ENCODE data around the gene KCNN2.

The KCNN2 gene

DNA sequence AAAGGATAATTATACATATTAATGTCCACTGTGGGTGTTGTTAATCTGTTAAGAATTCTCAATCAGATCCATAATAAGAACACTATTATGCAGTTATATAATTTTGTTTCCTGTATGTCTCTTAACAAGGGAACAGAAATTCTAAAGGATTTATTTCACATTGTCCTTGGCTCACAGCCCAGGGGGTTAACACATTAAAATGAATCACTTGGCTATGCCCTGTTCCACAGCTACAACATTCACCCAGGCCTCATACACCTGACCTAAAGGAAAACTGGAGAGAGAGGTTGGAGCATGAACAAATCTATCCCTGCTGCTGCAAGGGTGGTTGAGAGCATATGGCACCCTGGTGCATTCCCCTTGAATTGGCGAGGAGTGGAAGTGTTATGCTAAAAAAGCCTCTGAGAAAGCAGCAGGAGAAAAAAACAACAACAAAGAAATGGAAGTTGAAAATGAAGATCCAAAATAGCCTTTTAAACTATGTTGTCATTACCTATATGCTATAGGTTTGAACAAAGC is 116.0 kb downstream of the KCNN2 start:
- no peak for DNase-seq (ENCODE audit: extremely low read depth, low read depth)
- TF ChIP-seq, protein P1, sequence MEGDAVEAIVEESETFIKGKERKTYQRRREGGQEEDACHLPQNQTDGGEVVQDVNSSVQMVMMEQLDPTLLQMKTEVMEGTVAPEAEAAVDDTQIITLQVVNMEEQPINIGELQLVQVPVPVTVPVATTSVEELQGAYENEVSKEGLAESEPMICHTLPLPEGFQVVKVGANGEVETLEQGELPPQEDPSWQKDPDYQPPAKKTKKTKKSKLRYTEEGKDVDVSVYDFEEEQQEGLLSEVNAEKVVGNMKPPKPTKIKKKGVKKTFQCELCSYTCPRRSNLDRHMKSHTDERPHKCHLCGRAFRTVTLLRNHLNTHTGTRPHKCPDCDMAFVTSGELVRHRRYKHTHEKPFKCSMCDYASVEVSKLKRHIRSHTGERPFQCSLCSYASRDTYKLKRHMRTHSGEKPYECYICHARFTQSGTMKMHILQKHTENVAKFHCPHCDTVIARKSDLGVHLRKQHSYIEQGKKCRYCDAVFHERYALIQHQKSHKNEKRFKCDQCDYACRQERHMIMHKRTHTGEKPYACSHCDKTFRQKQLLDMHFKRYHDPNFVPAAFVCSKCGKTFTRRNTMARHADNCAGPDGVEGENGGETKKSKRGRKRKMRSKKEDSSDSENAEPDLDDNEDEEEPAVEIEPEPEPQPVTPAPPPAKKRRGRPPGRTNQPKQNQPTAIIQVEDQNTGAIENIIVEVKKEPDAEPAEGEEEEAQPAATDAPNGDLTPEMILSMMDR (IDR thresholded peaks at IDR 0.05; ENCODE audit: low read depth, low read length) = no peak

- no peak for DNase-seq (ENCODE audit: extremely low read depth, low read depth)
- TF ChIP-seq, protein P1 (IDR thresholded peaks at IDR 0.05; ENCODE audit: low read depth, low read length) = no peak
Observed at GRCh38 chr5:114500756-114501155, 138.9 kb downstream of the KCNN2 start.

- TF ChIP-seq, protein P1 (IDR thresholded peaks at IDR 0.05; ENCODE audit: low read depth, low read length) = no peak
- DNase-seq (ENCODE audit: extremely low read depth, low read depth) = no peak
Observed at GRCh38 chr5:114504560-114504959, 142.7 kb downstream of the KCNN2 start.

- no peak for DNase-seq (ENCODE audit: extremely low read depth, low read depth)
Observed at GRCh38 chr5:114524221-114524620, 162.4 kb downstream of the KCNN2 start.

GRCh38 chr5:114544561-114544960 is 182.7 kb downstream of the KCNN2 start:
- TF ChIP-seq, protein P1 (IDR thresholded peaks at IDR 0.05; ENCODE audit: low read depth, low read length) = no peak

More at GRCh38 chr5:114524221-114524620, 162.4 kb downstream of the KCNN2 start:
- TF ChIP-seq, protein P1 (IDR thresholded peaks at IDR 0.05; ENCODE audit: low read depth, low read length) = no peak

More at GRCh38 chr5:114544561-114544960, 182.7 kb downstream of the KCNN2 start:
- no peak for DNase-seq (ENCODE audit: extremely low read depth, low read depth)

Data from AG09319 (cell line).